Fibroblast of the conjunctiva (primary cell): ENCODE data around the gene LDLRAD1.
A peak's percentile ranks its signal among the peaks of the same experiment; 100 is the strongest.
"Not testable (repeated sequence)": the region's sequence is repeated elsewhere in the genome, so short reads cannot be mapped to it uniquely, and the experiment has no call there.

Experiments used
- DNase-seq: peaks from one replicate; pipeline ENCODE4 v3.0.0-alpha.2; 2010; ENCODE audit warnings: low read depth

Gene LDLRAD1, protein sequence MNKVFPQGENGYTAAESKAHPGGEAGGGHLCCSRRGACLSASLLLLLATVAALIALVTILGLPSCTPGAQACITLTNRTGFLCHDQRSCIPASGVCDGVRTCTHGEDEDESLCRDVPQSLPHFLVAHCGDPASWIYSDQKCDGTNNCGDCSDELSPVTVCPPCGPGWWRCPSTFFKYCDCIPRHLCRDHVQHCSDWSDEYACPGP

DNA sequence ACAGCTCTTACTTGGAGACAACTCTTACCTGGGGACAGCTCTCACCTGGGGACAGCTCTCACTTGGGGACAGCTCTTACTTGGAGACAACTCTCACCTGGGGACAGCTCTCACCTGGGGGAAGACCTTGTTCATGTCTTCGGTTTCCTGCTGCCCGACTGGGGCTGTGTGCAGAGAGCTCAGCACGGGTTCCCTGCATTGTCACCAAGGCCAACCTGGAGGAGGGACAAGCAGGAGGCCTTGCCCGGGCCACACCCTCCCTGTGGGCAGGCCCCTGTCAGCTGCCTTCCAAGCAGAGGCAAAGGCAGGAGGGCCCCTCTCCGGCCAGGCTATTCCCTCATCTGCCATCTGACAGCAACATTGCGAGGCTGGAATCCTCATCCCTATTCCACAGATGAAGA lies at the start of gene LDLRAD1:
Gene LDLRAD1 (minus strand): TSS at position 208 of the 400 bp plus-strand sequence. CDS start 74 bp downstream, at position 134.
- no peak for DNase-seq

DNA sequence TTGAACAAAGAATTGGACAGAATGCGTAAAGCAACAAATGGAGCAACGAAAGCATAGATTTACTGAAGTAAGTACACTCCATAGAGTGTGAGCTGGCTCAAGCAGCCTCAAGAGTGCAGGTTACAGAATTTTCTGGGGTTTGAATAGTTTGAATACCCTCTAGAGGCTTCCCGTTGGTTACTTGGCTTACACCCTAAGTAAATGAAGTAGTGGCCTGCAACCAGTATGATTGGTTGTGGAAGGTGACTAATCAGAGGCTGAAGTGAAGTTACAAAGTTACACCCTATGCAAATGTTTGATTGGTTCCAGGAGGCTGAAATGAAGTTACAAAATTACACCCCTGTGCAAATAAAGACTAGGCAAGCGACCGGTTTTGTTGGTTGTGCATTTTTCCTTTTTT lies 46.3 kb upstream of the LDLRAD1 start:
- no peak for DNase-seq

DNA sequence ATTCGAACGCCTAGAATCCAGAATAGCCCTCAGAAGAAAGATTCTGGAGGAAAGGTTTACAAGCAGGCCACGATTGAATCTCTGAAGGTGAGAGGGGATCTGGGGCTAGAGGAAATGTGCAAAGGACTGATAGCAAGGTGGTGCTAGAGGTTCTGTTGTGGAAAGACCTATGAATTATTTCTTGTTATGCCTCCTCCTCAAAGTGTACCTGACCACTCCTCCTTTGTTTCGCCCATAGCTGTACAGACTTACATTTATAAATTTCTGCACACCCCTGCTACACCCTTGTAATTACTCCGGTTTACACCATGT lies 36.4 kb upstream of the LDLRAD1 start:
- no peak for DNase-seq

DNA sequence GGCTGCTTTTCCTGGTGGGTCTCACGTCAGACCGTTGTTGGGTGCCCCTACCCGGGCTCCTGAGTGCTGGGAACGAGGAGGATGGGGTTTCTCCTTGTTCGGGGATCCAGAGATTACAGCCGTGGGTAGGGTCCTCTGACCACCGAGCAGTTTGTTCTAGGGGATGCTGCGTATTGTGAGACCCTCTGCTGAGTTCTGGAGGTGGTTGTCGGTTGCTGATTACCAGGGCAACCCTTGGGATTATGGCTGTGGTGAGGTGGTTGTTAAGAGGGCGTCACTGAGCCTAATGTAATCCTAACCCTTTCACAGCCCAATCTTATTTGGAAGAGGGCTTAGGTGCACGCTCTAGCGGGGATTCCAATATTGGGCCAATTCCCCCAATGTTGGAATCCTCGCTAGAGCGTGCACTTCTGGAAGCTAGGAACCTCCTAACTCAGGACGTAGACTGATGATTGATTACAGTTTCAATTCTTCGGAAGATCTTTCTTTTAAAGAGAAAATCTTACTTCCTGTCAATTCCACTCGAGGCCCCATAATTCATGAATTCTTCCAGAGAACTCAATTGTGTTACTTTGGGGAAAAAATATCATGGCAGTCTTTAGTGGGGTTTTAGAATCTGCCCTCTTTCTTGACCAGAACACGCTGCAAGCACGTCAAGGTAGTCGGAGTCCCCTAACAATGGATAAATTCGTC lies 35.9 kb upstream of the LDLRAD1 start:
- DNase-seq: no peak

DNA sequence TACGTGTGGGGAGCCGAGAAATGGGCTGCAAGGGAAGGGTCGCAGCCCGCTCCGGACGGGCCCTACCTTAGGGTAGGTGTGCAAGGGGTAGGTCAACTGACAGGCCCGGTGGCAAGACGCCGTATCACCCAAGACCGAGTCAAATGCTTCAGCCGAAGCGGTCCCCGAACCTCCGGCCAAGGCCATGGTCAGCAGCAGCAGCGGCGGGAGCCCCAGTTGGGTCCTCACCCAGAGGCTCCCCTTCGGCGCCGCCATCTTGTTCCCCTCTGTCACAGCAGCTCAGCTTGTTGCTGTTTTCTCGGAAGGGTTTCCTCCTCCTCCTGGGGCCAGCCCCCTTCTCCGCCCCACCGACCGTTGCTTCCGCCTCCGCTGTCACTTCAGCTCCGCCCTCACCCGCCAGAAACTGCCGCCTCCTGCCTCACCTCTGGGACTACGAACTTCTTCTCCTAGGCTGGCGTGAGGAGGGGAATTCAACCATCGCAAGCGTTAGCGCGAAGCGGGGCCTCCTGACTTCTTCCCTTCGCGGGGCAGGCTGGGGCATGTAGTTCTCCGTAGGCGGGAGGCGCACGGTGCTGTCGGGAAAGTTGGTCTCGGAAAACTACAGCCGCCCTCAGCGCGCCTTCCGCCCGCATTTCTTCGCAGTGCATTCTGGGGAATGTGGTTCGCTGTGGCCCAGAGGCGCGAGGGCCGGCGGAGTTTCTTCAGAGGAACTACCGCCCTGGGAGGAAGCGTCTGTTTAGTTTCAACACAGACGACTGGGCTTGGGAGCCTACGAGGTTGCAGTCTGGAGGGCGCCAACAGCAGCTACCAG lies 35.2 kb upstream of the LDLRAD1 start, which contains the start of the genes TCEANC2 and TMEM59:
Gene TCEANC2 (plus strand): TSS at position 675 of the 811 bp plus-strand sequence. CDS start 815 bp downstream, outside the sequence.
Gene TMEM59 (minus strand): TSS at position 271 of the 811 bp plus-strand sequence. CDS start 16 bp downstream, at position 255.
- peak; percentile 98 for DNase-seq

DNA sequence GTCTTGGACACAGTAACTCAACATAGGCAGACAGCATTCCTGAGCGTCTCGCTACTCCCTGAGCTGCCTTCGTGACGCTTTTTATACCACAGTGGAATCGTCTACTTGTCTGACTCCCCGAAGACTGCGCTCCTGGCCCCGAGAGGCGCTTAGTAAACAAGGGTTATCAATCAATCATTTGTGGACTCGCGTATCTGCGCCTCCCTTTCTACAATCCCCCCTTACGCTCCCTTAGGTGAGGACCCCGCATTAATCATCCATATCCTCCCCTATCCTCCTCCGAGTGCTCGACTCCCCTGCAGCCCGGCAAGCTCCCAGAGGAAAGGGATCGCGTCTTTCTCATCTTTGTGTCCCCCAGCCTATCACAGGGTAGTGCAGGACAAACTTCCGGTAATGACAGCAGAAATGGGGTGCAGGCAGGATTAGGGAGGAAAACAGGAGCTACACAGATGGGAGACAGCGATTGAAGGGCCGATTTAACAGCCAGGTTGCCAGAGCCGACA lies 34.5 kb upstream of the LDLRAD1 start:
- DNase-seq: no peak

DNA sequence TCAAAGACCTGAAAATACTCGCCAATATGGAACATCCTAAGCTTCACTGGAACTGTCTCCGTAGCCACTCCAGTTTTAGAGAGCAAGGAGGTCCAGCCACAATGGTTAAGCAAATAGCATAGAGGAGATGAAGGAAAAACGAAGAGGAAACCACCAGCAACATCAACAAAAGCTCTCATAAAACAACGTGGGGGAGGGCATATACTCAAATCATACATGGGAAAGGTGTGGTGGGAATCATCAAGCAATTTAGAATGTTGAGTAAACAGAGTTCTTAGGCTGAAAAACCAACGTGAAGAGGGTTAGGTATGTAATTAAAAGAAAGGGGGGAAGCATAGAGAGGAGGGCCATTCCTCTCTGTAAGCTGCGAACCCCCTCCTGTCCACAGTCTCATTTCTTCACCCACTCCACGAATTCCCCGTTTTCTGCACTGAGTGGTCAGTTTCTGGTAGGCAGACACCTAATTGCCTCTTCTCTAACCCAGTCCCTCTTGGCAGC lies 34.0 kb upstream of the LDLRAD1 start:
- DNase-seq: no peak

DNA sequence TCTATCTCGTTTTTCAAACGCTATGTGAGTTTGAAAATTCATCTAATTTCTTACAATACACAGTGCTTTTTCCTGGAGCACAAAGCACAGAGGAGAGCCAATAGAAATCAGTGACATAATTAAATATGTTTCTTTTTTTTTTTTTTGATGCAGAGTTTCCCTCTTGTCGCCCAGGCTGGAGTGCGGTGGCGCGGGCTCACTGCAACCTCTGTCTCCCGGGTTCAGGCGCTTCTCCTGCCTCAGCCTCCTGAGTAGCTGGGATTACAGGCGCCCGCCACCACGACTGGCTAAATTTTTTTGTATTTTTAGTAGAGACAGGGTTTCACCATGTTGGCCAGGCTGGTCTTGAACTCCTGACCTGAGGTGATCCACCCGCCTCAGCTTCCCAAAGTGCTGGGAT lies 32.4 kb upstream of the LDLRAD1 start:
- DNase-seq: not testable (repeated sequence)

DNA sequence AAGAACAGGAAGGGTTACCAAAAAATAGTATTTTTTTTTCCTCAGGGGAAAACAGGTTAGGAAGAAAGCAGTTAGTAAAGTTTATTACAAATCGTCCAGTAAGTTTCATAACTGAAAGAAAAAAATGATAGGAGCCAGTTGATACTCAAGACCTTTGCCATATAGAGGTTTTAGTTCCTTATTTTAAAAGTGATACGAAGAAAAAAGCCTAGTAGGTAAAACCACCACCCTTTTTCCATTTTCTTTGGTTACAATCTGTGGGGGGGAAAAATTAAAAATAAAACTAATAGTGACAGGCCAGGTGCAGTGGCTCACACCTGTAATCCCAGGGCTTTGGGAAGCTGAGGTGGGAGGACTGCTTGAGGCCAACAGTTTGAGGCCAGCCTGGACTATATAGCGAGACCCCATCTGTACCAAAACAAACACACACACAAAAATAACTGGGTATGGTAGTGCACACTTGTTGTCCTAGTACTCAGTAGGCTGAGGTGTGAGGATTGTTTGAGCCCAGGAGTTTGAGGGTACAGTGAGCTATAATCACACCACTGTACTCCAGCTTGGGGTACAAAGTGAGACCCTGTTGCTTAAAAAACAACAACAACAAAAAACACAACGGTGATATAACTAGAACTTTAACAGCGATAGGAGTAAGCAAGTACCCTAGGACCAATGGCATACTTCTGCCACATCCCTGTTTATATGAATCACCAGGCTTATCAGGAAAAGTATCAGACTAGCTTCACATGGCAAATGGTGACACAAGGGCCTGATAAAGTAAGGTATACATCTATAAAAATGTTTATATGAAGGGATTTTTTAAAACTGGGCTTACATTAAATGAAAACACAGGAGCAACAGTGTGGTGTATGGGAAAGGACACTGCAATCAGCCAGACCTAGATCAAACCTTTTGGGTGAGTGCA lies 29.7 kb upstream of the LDLRAD1 start:
- DNase-seq: no peak

DNA sequence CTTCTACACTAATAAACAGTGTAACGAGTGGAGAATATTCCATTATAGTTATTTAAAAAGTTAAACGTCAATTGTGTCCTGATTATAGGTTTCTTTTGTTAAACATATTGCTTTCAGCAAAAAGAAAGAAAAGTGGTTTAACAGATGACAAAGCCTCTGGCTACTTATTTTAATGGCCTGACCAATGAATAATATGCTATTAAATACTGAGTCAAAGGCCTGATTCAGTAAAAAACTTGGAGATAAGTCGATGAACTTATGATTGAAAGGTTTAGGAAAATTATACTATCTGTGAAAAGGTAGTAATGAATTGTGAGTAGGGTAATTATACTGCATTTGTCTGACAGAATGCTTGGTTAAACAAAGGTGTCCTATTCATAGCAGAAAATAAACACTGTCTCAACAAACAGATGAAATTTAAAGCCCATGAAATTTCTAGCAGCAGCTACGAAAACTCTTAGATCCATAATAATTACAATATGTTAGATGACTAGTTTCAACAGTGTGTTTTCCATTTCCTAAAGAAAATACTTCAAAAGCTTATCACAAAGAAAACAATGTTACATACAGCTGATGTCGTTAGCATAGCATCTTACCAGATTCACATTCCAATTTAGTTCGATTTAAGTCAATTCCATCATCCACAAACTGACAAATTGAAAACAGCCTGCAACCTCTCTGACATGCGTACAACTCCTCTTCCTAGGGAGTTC lies 28.8 kb upstream of the LDLRAD1 start:
- DNase-seq: no peak

DNA sequence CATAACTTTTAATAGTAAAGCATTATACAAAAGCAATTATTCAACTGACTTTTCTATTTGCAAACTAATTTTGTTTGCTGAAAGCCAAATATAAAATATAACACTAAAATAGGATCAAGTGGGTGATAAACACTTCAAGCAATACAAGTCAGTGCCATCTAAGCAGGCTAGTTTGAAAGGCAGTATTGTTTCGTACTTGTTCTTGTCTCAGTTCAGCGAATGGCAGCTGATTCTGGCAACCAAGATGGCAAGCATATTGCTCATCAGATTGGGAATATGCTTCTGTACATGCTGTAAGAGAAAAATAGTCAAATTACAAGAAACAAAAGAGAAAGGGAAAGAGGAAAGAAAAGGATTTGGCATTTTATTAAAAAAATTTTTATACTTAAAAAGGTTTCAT lies 27.5 kb upstream of the LDLRAD1 start:
- no peak for DNase-seq

DNA sequence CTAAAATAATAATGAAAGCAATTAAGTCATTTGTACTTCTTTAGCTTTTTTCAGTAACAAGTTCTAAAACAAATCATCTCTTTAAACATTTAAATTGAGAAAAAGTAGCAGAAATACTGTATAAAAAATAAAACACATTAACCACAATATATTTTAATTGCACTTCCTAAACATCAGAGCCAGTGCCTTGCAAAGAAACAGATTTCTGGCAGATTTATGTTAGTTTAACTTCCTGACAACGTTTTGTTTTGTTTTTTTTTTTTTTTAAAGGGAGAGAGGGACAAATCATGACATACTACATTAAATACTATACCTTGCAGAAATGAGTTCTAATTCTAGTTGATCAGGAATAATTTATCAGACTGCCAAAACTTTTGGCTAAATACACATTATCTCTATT lies 23.8 kb upstream of the LDLRAD1 start:
- DNase-seq: no peak

DNA sequence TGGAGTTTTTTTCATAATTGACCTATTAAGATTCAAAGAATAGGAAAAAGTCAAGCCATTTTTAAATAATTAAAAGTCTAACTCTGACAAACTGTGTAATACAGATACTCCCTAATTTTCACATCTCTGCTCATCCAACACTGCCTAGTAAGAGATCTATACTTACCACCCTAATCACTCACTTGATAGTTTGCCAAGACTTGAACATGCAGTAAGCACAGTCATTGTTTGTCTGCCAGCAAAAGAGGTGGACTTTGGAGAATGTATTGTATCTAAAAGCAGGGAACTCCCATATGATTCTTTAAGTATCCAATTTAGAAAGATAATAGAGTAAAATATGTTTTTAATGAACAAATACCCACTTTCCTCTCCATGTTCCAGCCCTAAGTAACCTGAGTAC lies 19.5 kb upstream of the LDLRAD1 start:
- DNase-seq: no peak

DNA sequence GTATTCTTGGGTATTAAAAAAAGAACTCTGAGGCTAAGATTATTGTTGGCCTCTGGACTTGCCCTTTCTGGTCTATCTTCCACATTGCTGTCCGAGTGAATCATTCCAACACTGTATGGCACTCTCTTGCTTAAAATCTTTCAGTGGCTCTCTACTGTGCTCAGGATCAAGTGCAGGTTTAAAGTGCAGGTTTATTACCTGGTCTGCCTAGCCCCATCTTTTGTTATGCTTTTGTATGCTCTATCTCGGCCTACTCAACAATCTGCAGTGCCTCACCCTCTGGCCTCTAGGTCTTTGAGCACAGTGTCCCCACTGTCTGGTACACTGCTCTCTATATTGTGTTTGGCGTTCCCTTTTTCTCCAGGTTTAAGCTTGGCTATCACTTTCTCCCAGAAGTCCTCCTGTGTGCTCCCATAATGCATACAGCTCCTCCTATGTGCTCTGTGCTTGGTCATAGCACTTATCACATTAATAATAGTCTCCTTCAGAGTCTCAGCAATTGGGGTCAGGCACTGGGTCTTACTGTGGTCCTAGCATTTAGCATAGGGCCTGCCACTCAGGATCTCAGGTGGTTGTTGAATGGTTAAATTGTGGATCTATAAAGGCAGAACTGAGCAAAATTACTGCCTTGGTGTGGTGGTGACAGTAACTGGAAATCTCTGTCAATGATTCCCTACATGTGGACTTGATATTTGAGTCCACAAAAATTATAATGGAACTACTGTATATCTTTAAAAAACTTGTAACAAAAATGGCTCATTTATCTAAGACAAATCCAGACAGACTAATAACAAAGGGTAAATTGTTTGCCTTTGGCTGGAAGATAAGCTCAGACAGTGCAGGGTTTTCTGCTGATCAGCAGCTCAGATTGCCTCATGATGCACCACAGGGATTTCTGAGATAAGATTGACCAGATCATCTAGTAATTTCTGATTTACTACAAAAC lies 10.6 kb upstream of the LDLRAD1 start:
- DNase-seq: no peak

DNA sequence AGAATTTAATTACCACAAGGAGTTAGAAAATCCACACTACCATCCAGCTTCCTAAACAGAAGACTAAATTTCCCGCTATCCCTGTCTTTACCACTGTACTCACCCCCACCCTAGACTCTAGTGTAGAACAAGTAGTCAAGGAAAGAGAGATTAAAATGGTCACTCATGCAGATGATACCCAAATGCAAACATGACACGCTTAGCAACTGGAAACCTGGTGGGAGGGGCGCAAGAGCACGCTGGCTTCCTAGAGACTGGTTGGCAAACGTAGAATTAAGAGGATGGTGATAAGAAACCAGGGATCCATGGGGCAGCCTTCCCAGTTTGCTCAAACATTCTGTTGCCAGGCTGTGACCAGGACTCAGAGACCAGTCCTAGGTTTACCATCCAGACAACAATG lies 9.9 kb upstream of the LDLRAD1 start:
- DNase-seq: no peak

DNA sequence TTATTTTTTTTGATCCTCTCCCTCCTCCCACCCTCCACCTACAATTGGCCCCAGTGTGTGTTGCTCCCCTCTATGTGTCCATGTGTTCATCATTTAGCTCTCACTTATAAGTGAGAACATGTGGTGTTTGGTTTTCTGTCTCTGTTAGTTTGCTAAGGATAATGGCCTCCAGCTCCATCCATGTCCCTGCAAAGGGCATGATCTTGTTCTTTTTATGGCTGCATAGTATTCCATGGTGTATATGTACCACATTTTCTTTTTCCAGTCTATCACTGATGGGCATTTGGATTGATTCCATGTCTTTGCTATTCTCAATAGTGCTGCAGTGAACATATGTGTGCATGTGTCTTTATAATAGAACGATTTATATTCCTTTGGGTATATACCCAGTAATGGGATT lies 6.8 kb upstream of the LDLRAD1 start:
- not testable (repeated sequence) for DNase-seq

DNA sequence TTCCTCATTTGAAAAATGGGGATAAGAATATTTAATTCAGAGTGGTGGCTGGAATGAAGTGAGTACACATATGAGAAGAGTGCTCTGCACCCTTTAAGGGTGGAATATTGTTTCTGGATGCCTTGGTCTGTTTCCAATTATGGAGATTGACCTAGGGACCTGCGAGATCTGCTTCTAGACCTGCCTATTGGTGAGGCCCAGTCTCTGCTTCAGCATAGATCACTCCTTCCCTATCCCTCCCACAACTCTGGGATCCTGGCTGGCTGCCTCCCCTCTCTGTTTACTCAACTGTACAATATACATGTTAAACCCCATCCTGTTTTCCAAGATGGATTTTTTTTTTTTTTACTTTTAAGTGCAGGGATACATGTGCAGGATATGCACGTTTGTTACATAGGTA lies 6.4 kb upstream of the LDLRAD1 start:
- DNase-seq: no peak

DNA sequence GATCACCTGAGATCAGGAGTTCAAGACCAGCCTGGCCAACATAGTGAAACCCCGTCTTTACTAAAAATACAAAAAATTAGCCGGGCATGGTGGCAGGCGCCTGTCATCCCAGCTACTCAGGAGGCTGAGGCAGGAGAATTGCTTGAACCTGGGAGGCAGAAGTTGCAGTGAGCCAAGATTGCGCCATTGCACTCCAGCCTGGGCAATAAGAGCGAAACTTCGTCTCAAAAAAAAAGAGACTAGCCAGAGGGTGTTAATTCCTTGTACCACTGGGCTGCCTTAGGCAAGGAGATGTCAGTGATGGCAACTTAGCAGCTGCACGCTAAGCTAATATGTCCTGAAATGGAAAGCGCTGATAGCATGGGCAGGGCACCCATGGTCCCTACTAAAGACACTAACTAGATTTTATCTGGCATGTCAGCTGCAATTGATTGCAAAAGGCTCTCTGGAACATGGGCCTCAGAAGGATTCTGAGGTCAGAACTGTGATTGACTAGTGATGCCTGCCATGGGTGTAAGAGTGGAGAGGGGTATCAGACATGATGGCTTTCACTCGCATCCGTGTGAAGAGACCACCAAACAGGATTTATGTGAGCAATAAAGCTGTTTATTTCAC lies 1.7 kb upstream of the LDLRAD1 start:
- DNase-seq: not testable (repeated sequence)

DNA sequence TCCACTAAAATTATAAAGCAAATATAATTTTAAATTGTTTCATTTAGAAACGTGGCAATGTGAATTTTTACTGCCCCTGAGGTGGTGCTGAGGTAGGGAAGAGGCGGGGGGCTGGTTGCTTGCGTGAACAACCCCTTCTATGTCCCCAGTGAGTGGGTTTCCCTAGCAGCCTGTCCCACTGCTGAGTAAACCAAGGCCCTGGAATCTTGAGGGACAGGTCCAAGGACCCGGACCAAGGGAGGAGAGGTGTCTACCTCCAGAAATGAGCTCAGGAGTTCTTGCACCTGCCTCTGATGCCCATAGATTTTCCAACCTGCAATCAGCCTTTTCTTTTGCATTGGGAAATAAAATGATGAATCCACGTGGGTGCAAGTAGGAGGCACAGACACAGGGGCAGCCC lies 649 bp upstream of the LDLRAD1 start:
- no peak for DNase-seq
